Fibroblast of lung (primary cell): ENCODE data around the gene DMXL1.

Experiments used
- CTCF ChIP-seq, 2 donors: IDR thresholded peaks in 1 of 2; conservative IDR thresholded peaks in 1 of 2; 1 replicate in 1 of 2; 2 replicates in 1 of 2; pipeline ENCODE4 v1.5.1; 2011 to 2012; ENCODE audit warnings: low read length in 2 of 2, control low read depth in 1 of 2, inconsistent platforms in 1 of 2, low read depth in 1 of 2, mild to moderate bottlenecking in 1 of 2
- EZH2 ChIP-seq: IDR thresholded peaks from 2 replicates; pipeline ENCODE4 v1.5.1; 2012; ENCODE audit warnings: low read length, control low read depth, mild to moderate bottlenecking; ENCODE audit errors: missing control alignments

GRCh38 chr5:119286511-119287488, 215.9 kb downstream of the DMXL1 start:
- TF ChIP-seq CTCF (conservative IDR thresholded peaks at IDR 0.05 in 1 of 2, IDR thresholded peaks at IDR 0.05 in 1 of 2; ENCODE audit: low read depth in 1 of 2, low read length in 2 of 2) = no peak
- no peak for TF ChIP-seq EZH2
